ENCODE data around the gene UGT1A10. TPM values are rescaled to one million over a fixed set of nuclear protein-coding genes. Genes with fewer than 3 reads are reported as not detected.
"Not testable (repeated sequence)": the region's sequence is repeated elsewhere in the genome, so short reads cannot be mapped to it uniquely, and the experiment has no call there.

The UGT1A10 gene
- total and polyA plus RNA-seq, 4 donors = 0.03 to 0.14 TPM; not detected in 2

- 15 to 20% methylated on average over 1 of the region's 1 CpG for WGBS, 2 donors
- H3K27ac ChIP-seq (ENCODE audit: low read depth in 1 of 2, low read length in 1 of 2) = no peak overlapping the region
- H3K4me1 ChIP-seq (ENCODE audit: control insufficient read depth in 5 of 5, insufficient read depth in 5 of 5, low read length in 5 of 5) = peaks cover 0 to 8% (median 0%) of the 10 kb centered on the region in 5 donors
- H3K36me3 ChIP-seq (ENCODE audit: control insufficient read depth in 4 of 4, insufficient read depth in 4 of 4, low read length in 4 of 4) = no peaks in the 10 kb centered on the region
- H3K27me3 ChIP-seq (ENCODE audit: control insufficient read depth in 3 of 3, insufficient read depth in 3 of 3, low read length in 2 of 3) = no peaks in the 10 kb centered on the region
- H3K4me3 ChIP-seq = no peak overlapping the region
- ATAC-seq (ENCODE audit: insufficient read depth, low FRiP score) (no peak), DNase-seq (peak; percentile 37 to 86 (median 84))
- no peak for TF ChIP-seq CTCF (IDR thresholded peaks at IDR 0.05; ENCODE audit: control extremely low read depth, extremely low read depth)
- H3K9me3 ChIP-seq (ENCODE audit: control insufficient read depth in 4 of 4, insufficient read depth in 3 of 4, low read length in 3 of 4) = no peaks in the 10 kb centered on the region
- H3K9ac ChIP-seq (ENCODE audit: insufficient read depth in 1 of 2, low read length in 2 of 2) = no peak overlapping the region
Observed at GRCh38 chr2:233700028-233700635, 63.9 kb downstream of the UGT1A10 start.

- not testable (repeated sequence) for H3K4me3 ChIP-seq; H3K4me1 ChIP-seq (ENCODE audit: control insufficient read depth in 5 of 5, insufficient read depth in 5 of 5, low read length in 5 of 5); ATAC-seq (ENCODE audit: insufficient read depth, low FRiP score); H3K9ac ChIP-seq (ENCODE audit: insufficient read depth in 1 of 2, low read length in 2 of 2); H3K27me3 ChIP-seq (ENCODE audit: control insufficient read depth in 3 of 3, insufficient read depth in 3 of 3, low read length in 2 of 3); DNase-seq; H3K9me3 ChIP-seq (ENCODE audit: control insufficient read depth in 4 of 4, insufficient read depth in 3 of 4, low read length in 3 of 4); H3K36me3 ChIP-seq (ENCODE audit: control insufficient read depth in 4 of 4, insufficient read depth in 4 of 4, low read length in 4 of 4); H3K27ac ChIP-seq (ENCODE audit: low read depth in 1 of 2, low read length in 1 of 2)
- 92 to 93% methylated on average over 5 of the region's 5 CpGs for WGBS, 2 donors
Observed at GRCh38 chr2:233700842-233701241, 64.6 kb downstream of the UGT1A10 start.

GRCh38 chr2:233702238-233702637 is 66.0 kb downstream of the UGT1A10 start:
- H3K4me3 ChIP-seq = no peak overlapping the region
- H3K27me3 ChIP-seq (ENCODE audit: control insufficient read depth in 3 of 3, insufficient read depth in 3 of 3, low read length in 2 of 3) = no peaks in the 10 kb centered on the region
- no peak overlapping the region for H3K27ac ChIP-seq (ENCODE audit: low read depth in 1 of 2, low read length in 1 of 2)
- TF ChIP-seq CTCF (IDR thresholded peaks at IDR 0.05; ENCODE audit: control extremely low read depth, extremely low read depth) = no peak
- no peaks in the 10 kb centered on the region for H3K9me3 ChIP-seq (ENCODE audit: control insufficient read depth in 4 of 4, insufficient read depth in 3 of 4, low read length in 3 of 4)
- DNase-seq (no peak), ATAC-seq (ENCODE audit: insufficient read depth, low FRiP score) (no peak)
- H3K4me1 ChIP-seq (ENCODE audit: control insufficient read depth in 5 of 5, insufficient read depth in 5 of 5, low read length in 5 of 5) = peaks cover 0 to 8% (median 0%) of the 10 kb centered on the region in 5 donors
- 44 to 55% methylated on average over 3 of the region's 3 CpGs for WGBS, 2 donors
- H3K9ac ChIP-seq (ENCODE audit: insufficient read depth in 1 of 2, low read length in 2 of 2) = no peak overlapping the region
- no peaks in the 10 kb centered on the region for H3K36me3 ChIP-seq (ENCODE audit: control insufficient read depth in 4 of 4, insufficient read depth in 4 of 4, low read length in 4 of 4)

GRCh38 chr2:233705911-233706506 is 69.8 kb downstream of the UGT1A10 start:
- WGBS, 2 donors = 58 to 70% methylated on average over 4 of the region's 4 CpGs
- Histone ChIP-seq H3K4me1 (ENCODE audit: control insufficient read depth in 5 of 5, insufficient read depth in 5 of 5, low read length in 5 of 5) (no peaks in the 10 kb centered on the region), H3K9ac (ENCODE audit: insufficient read depth in 1 of 2, low read length in 2 of 2) (no peak overlapping the region), H3K36me3 (ENCODE audit: control insufficient read depth in 4 of 4, insufficient read depth in 4 of 4, low read length in 4 of 4) (no peaks in the 10 kb centered on the region), H3K9me3 (ENCODE audit: control insufficient read depth in 4 of 4, insufficient read depth in 3 of 4, low read length in 3 of 4) (no peaks in the 10 kb centered on the region), H3K27me3 (ENCODE audit: control insufficient read depth in 3 of 3, insufficient read depth in 3 of 3, low read length in 2 of 3) (no peaks in the 10 kb centered on the region), H3K4me3 (no peak overlapping the region), H3K27ac (ENCODE audit: low read depth in 1 of 2, low read length in 1 of 2) (no peak overlapping the region)
- no peak for TF ChIP-seq CTCF (IDR thresholded peaks at IDR 0.05; ENCODE audit: control extremely low read depth, extremely low read depth)
- ATAC-seq (ENCODE audit: insufficient read depth, low FRiP score) (no peak), DNase-seq (no peak)

Data from lung (tissue), 12 donors.